Fibroblast of villous mesenchyme (primary cell): ENCODE results near the gene PLBD2. TPM values are rescaled to one million over a fixed set of nuclear protein-coding genes. Genes with fewer than 3 reads are reported as not detected.

Experiments used
- DNase-seq: peaks from one replicate; pipeline ENCODE4 v3.0.0-alpha.2; 2010; ENCODE audit warnings: low read depth
- H3K4me3 ChIP-seq: 2 replicates; pipeline ENCODE4 v1.5.1; 2011; ENCODE audit warnings: low read depth, mild to moderate bottlenecking, low read length
- total RNA-seq: library from RNA; depleted of rRNA; stranded (reverse); fragments of >200 nt; gene quantifications from 2 replicates; pipeline ENCODE4 v1.2.3, GENCODE V29; 2012
- TF ChIP-seq, protein P1 (sequence below): IDR thresholded peaks from 2 replicates; pipeline ENCODE4 v1.5.1; 2012; ENCODE audit warnings: low read depth, mild to moderate bottlenecking, low read length; ENCODE audit not compliant: insufficient read depth

PLBD2 gene
- total RNA-seq, 1 donor: 27.6 TPM

- TF ChIP-seq, protein P1, sequence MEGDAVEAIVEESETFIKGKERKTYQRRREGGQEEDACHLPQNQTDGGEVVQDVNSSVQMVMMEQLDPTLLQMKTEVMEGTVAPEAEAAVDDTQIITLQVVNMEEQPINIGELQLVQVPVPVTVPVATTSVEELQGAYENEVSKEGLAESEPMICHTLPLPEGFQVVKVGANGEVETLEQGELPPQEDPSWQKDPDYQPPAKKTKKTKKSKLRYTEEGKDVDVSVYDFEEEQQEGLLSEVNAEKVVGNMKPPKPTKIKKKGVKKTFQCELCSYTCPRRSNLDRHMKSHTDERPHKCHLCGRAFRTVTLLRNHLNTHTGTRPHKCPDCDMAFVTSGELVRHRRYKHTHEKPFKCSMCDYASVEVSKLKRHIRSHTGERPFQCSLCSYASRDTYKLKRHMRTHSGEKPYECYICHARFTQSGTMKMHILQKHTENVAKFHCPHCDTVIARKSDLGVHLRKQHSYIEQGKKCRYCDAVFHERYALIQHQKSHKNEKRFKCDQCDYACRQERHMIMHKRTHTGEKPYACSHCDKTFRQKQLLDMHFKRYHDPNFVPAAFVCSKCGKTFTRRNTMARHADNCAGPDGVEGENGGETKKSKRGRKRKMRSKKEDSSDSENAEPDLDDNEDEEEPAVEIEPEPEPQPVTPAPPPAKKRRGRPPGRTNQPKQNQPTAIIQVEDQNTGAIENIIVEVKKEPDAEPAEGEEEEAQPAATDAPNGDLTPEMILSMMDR: no peak
- H3K4me3 ChIP-seq: no peak within 1 kb of the TSS
- DNase-seq: peak; percentile 23
Measured at GRCh38 chr12:113403435-113404415, 45.3 kb downstream of the PLBD2 start, which contains the start of gene SDS. Gene SDS (minus strand): TSS chr12:113403887. CDS start chr12:113399708, 4,179 bp downstream.

GRCh38 chr12:113405694-113406093 is 47.3 kb downstream of the PLBD2 start:
- H3K4me3 ChIP-seq: no peak overlapping the region
- TF ChIP-seq, protein P1: no peak
- DNase-seq: no peak

GRCh38 chr12:113407931-113408600 is 49.7 kb downstream of the PLBD2 start:
- TF ChIP-seq, protein P1: no peak
- H3K4me3 ChIP-seq: no peak overlapping the region
- DNase-seq: peak; percentile 36

DNA sequence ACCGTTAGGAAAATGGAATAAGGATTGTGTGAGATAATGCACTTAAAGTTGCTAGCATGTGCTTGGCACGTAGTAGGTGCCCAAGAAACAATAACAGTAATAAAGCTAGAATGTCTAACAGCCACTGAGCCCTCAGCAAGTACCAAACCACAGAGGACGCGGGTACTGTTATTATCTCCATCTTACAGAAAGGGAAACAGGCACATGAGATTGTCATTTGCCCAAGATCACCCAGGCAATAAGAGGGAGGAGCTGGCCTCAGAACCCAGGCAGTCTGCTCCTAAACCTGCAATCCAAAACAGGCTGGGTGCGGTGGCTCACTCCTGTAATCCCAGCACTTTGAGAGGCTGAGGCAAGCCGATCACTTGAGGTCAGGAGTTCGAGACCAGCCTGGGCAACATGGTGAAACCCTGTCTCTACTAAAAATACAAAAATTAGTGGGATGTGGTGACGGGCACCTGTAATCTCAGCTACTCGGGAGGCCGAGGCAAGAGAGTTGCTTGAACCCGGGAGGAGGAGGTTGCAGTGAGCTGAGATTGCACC is 50.4 kb downstream of the PLBD2 start:
- TF ChIP-seq, protein P1: no peak
- no peak overlapping the region for H3K4me3 ChIP-seq
- no peak for DNase-seq

- TF ChIP-seq, protein P1: no peak
- no peak overlapping the region for H3K4me3 ChIP-seq
- no peak for DNase-seq
Measured at GRCh38 chr12:113409462-113410124, 51.2 kb downstream of the PLBD2 start.

GRCh38 chr12:113413488-113413939 is 55.1 kb downstream of the PLBD2 start:
- H3K4me3 ChIP-seq: no peak overlapping the region
- TF ChIP-seq, protein P1: no peak
- peak; percentile 3 for DNase-seq
